ENCODE data around the gene EIF2AK3.

DNA sequence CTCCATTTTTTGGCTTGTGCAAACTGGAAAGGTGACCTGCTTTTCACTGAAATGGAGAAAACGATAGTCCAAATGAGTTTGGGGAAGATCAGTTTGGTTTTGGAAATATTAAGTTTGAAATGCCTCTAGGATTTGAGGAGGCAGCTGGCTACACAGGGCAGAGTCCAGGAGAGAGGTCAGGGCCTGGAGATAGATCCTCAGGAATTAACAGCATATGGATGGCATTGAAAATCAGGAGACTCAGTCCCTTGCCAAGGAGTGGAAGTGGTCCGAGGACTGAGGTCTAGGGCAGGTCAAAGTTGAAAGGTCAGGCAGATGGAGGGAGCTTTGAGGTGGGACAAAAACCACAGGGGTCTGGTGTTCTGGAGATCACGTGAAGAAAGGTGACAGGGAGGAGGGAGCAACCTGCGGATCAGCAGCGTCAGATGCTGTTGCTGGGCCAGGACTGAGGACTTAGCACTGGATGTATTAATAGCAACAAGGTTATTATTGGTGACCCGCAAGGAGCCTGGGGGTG lies 83.7 kb downstream of the EIF2AK3 start:
- TF ChIP-seq, protein P1, sequence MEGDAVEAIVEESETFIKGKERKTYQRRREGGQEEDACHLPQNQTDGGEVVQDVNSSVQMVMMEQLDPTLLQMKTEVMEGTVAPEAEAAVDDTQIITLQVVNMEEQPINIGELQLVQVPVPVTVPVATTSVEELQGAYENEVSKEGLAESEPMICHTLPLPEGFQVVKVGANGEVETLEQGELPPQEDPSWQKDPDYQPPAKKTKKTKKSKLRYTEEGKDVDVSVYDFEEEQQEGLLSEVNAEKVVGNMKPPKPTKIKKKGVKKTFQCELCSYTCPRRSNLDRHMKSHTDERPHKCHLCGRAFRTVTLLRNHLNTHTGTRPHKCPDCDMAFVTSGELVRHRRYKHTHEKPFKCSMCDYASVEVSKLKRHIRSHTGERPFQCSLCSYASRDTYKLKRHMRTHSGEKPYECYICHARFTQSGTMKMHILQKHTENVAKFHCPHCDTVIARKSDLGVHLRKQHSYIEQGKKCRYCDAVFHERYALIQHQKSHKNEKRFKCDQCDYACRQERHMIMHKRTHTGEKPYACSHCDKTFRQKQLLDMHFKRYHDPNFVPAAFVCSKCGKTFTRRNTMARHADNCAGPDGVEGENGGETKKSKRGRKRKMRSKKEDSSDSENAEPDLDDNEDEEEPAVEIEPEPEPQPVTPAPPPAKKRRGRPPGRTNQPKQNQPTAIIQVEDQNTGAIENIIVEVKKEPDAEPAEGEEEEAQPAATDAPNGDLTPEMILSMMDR (IDR thresholded peaks at IDR 0.05), result no peak
- TF ChIP-seq POLR2A (IDR thresholded peaks at IDR 0.05), result no peak
